Left lung (tissue), 10 donors: ENCODE results near the gene TANC1. TPM values are rescaled to one million over a fixed set of nuclear protein-coding genes. Genes with fewer than 3 reads are reported as not detected.
"Not testable (repeated sequence)": the region's sequence is repeated elsewhere in the genome, so short reads cannot be mapped to it uniquely, and the experiment has no call there.

Source experiments
- ATAC-seq: fragments of 200-7000 bp; cut with Tn5 transposase; one replicate; pipeline ENCODE4 v1.9.1; 2020; ENCODE audit warnings: moderate library complexity
- DNase-seq, 4 donors: peaks; one replicate each; pipeline ENCODE4 v3.0.0-alpha.2; 2013 to 2020
- H3K27ac ChIP-seq, 2 donors: fragments of 200-600 bp; sonication (generic) in 1 of 2; one replicate each; pipeline versions ENCODE4 v1.5.0 to v1.8.0; 2020 to 2021
- H3K27me3 ChIP-seq, 2 donors: fragments of 200-600 bp; sonication (generic) in 1 of 2; one replicate each; pipeline versions ENCODE4 v1.5.0 to v1.8.0; 2020 to 2021
- H3K36me3 ChIP-seq, 2 donors: fragments of 200-600 bp; sonication (generic) in 1 of 2; one replicate each; pipeline versions ENCODE4 v1.5.0 to v1.8.0; 2020 to 2021
- H3K4me1 ChIP-seq, 2 donors: fragments of 200-600 bp; one replicate each; pipeline ENCODE4 v1.8.0; 2021
- H3K4me3 ChIP-seq, 2 donors: fragments of 200-600 bp; sonication (generic) in 1 of 2; one replicate each; pipeline versions ENCODE4 v1.5.0 to v1.8.0; 2020 to 2021; ENCODE audit warnings: mild to moderate bottlenecking in 1 of 2
- H3K9me3 ChIP-seq, 2 donors: fragments of 200-600 bp; sonication (generic) in 1 of 2; one replicate each; pipeline versions ENCODE4 v1.5.0 to v1.8.0; 2020 to 2021
- CTCF ChIP-seq, 2 donors: fragments of 200-600 bp; sonication (generic) in 1 of 2; IDR thresholded peaks; one replicate each; pipeline versions ENCODE4 v1.5.0 to v1.8.0; 2021; ENCODE audit warnings: antibody characterized with exemption in 2 of 2
- intact Hi-C, 2 donors: fragments of 100-400 bp; cut with DNase I; formaldehyde crosslinking; loops; one replicate each; pipeline versions ENCODE4 v1.11.2 to v1.14.2; 2022
- polyA plus RNA-seq, 6 donors: library from polyadenylated mRNA; unstranded; fragments of 120-200 nt; gene quantifications; one replicate each; pipeline ENCODE4 v1.2.1, GENCODE V29; 2013; ENCODE audit not compliant: insufficient read length in 6 of 6
- total RNA-seq, 2 donors: library from RNA; stranded (reverse); fragmentation: NEBNext Ultra II Directional; extraction: Animal tissue kit (Norgen Biotek cat#: 25700); gene quantifications; one replicate each; pipeline ENCODE4 v1.2.1, GENCODE V29; 2021
- donor health status: DM: no; HTN: yes; CAD: no.
- donor health status: DM: no; HTN: no; CAD: no.

The TANC1 gene
- total and polyA plus RNA-seq, 8 donors = 40.1 to 76.6 (median 53.3) TPM

- Histone ChIP-seq H3K4me3 (no peak overlapping the region), H3K4me1 (peaks cover 28 to 33% of the 10 kb centered on the region in 2 donors), H3K9me3 (no peaks in the 10 kb centered on the region), H3K27me3 (no peaks in the 10 kb centered on the region), H3K27ac (no peak overlapping the region), H3K36me3 (no peaks in the 10 kb centered on the region)
- no peak for TF ChIP-seq CTCF (IDR thresholded peaks at IDR 0.05)
- no peak for ATAC-seq
- intact Hi-C loops = no loop called here
- DNase-seq = no peak
Observed at GRCh38 chr2:159138642-159139182, 170.3 kb downstream of the TANC1 start.

- ATAC-seq = no peak
- no peak for TF ChIP-seq CTCF (IDR thresholded peaks at IDR 0.05)
- intact Hi-C loops = no loop called here
Observed at GRCh38 chr2:159139216-159139933, 170.9 kb downstream of the TANC1 start.

GRCh38 chr2:159140070-159140769 is 171.8 kb downstream of the TANC1 start:
- Histone ChIP-seq H3K9me3 (no peaks in the 10 kb centered on the region), H3K4me1 (peaks cover 24 to 31% of the 10 kb centered on the region in 2 donors), H3K4me3 (no peak overlapping the region), H3K27me3 (no peaks in the 10 kb centered on the region), H3K36me3 (no peaks in the 10 kb centered on the region), H3K27ac (peak overlapping the region in 1 of 2 donors; percentile 13)
- no peak for DNase-seq
- no peak for ATAC-seq
- no peak for TF ChIP-seq CTCF (IDR thresholded peaks at IDR 0.05)
- intact Hi-C loops = no loop called here

More at GRCh38 chr2:159139216-159139933, 170.9 kb downstream of the TANC1 start:
- Histone ChIP-seq H3K36me3 (no peaks in the 10 kb centered on the region), H3K27me3 (no peaks in the 10 kb centered on the region), H3K4me1 (peaks cover 24 to 33% of the 10 kb centered on the region in 2 donors), H3K9me3 (no peaks in the 10 kb centered on the region), H3K4me3 (no peak overlapping the region), H3K27ac (peak overlapping the region in 1 of 2 donors; percentile 13)
- no peak for DNase-seq

GRCh38 chr2:159140821-159141220 is 172.4 kb downstream of the TANC1 start:
- H3K9me3 ChIP-seq, H3K27ac ChIP-seq, intact Hi-C loops, DNase-seq, H3K4me3 ChIP-seq, ATAC-seq, H3K36me3 ChIP-seq, H3K27me3 ChIP-seq: not testable (repeated sequence)
- peaks cover 19 to 28% of the 10 kb centered on the region in 2 donors for H3K4me1 ChIP-seq

- Histone ChIP-seq H3K27ac (no peak overlapping the region), H3K9me3 (no peaks in the 10 kb centered on the region), H3K27me3 (no peaks in the 10 kb centered on the region), H3K36me3 (no peaks in the 10 kb centered on the region), H3K4me1 (peaks cover 17 to 26% of the 10 kb centered on the region in 2 donors), H3K4me3 (no peak overlapping the region)
- TF ChIP-seq CTCF (IDR thresholded peaks at IDR 0.05) = no peak
- intact Hi-C loops = no loop called here
- no peak for DNase-seq
- ATAC-seq = no peak
Observed at GRCh38 chr2:159144776-159145614, 176.6 kb downstream of the TANC1 start.
